Fibroblast of skin of left biceps (primary cell): Measurements from ENCODE around the gene PPIL4.
"Not testable (repeated sequence)": the region's sequence is repeated elsewhere in the genome, so short reads cannot be mapped to it uniquely, and the experiment has no call there.

Source experiments
- DNase-seq, 2 experiments: peaks; one replicate each; pipeline ENCODE4 v3.0.0-alpha.2; 2013; ENCODE audit warnings: low read depth in 2 of 2

Gene PPIL4

DNA sequence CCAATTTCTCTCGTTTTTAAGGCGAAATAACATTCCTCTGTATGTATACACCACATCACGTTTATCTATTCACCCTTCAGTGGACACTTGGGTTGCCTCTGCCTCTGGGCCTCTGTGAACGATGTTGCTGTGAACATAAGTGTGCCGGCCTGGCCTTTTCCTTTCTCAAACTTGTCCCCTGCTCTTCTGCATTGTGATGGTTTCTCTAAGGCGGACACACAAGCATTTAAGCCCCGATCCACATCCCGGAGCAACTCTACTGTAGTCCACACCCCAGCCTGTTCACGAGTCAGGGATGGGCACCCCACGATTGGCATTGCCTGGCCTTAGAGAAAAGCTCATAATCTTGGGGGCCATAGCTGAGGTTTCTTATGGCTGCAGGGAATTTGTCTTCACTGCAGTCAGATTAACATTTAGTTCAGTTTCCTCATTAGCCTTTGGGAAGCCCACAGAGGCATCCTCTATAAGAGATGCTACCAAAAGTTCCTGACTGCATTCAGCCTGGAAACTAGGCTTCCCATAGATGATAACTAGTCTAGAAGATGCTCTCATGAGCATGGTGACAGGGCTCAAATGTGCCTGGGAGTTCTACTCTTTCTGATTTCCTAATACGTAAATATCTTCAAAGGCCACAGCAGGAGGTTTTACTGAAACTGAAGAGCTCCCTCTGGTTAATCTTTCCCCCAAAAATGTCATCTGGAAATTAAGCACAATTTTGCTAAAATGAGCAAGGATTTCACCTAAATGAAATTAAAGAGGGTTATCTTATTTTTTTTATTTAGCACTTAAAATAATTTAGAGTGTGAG is 61.8 kb downstream of the PPIL4 start:
- DNase-seq: no peak

DNA sequence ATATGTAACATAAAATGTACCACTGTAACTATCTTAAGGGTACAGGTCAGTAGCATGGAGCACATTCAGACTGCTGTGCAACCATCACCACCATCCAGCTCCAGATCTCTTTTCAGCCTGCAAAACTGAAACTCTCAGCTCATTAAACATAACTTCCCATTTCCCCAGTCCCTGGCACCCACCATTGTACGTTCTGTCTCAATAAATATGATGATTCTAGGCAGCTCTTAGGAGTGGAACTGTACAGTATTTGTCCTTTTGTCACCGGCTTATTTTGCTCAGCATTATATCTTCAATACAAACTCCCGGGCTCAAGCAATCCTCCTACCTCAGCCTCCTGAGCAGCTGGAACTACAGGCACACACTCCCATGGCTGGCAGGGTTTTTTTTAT is 62.5 kb downstream of the PPIL4 start:
- no peak for DNase-seq

- no peak for DNase-seq
These were observed 63.1 kb downstream of the PPIL4 start for GRCh38 chr6:149482545-149483333.

GRCh38 chr6:149480502-149481280 is 65.2 kb downstream of the PPIL4 start:
- no peak for DNase-seq

DNA sequence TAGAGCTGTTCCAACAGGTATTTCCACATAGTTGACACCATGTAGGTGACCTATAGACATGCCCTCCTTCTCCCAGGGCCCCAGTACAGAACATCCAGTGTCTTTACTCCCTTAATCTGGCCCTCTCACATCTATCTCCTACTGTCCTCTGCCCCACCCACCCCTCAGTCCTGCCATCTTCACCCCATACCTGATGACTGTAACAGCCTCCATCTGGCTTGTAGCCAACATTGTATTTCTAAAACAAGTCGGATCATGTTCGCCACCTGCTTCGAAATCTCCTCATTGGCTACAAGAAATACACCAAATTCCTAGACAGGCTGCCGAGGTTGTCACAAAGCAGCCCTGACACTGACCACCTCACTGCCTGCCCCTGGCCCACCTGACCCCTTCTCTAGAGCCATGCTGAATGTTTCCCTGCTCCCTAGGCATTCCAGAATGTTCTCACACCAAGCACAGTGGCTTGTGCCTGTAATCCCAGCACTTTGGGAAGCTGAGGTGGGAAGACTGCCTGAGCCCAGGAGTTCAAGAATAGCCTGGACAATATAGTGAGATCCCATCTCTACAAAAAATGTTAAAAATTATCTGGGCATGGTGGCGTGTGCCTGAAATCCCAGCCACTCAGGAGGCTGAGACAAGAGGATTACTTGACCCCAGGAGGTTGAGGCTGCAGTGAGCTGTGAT is 67.1 kb downstream of the PPIL4 start:
- no peak for DNase-seq

GRCh38 chr6:149477544-149477943 is 68.3 kb downstream of the PPIL4 start:
- DNase-seq: no peak

GRCh38 chr6:149476789-149477455 is 68.9 kb downstream of the PPIL4 start:
- DNase-seq: no peak

GRCh38 chr6:149474108-149474935 is 71.5 kb downstream of the PPIL4 start:
- DNase-seq: no peak

- DNase-seq: no peak
These were observed 72.5 kb downstream of the PPIL4 start for GRCh38 chr6:149473080-149474052.

DNA sequence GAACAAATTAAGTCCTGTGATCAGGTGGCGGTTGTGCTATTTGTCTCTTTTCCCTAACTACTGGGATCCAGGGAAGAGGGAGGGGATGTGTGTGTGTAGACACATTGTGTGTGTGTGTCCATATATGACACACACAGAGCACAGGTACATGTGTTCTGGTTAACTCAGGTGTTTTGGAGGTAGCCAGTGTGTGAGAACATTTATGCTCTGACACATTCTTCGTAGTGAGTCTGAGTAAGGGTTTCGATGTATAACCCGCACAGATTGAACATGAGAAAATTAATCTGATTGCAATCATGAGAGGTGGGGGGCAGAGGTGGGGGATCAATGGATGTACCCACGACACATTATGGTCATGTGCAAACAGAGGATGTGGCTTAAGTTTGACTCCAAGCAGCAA is 73.6 kb downstream of the PPIL4 start:
- DNase-seq: no peak

DNA sequence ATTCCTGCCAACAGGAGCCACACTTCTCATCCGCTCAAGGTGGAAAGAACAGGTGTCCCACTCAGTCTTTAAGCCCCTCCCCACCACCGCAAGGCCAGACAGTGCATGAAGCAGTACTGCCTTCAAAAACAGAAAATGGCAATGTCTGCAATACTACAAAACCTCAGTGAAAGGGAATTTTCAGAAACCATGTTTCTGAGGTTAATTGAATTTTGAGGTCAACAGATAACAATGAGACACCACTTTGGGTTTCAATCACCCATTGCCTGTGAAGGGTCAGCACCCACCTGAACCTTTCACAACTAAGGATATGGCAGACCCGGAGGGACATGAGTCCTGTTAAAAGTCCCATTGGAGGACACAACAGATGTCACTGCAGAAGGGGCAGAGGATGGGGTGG is 74.0 kb downstream of the PPIL4 start:
- no peak for DNase-seq

DNA sequence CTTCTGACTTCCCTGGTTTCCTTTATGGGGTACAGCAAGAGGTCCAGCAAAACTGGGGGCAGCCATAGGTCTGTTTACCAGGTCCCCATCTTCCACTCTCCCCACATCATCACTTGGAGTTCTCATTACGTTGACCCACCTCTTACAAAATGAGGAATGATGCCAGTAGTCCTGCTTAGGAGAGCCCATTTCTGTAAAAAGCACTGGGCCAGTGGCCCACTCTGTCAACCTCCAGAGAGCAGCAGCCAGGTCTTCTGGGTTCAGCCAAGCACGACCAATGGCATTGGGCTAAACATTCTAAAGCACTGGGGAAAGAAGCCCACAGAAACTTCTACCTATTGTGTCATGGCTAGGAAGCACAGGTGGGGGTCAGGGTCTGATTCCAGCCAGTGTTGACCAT is 74.9 kb downstream of the PPIL4 start:
- no peak for DNase-seq

DNA sequence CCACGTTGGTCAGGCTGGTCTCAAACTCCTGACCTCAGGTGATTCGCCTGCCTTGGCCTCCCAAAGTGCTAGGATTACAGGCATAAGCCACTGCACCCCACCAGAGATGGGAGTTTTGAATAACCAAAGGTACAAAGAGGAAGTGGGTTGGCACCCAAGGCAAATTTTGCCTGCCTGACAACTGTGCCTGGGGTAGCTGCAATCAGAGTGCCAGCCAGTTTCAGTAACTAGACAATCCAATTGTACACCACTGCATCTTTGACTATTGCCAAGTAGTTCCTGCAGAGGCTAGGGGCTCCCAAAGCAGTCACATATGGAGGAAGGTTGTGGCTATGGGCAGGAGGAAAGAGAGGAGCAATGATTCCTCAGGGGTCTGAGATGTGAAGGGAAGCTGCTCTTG is 77.7 kb downstream of the PPIL4 start:
- no peak for DNase-seq

- no peak for DNase-seq
These were observed 78.6 kb downstream of the PPIL4 start for GRCh38 chr6:149467265-149467664.

- DNase-seq: no peak
These were observed 81.4 kb downstream of the PPIL4 start for GRCh38 chr6:149464411-149464810.

GRCh38 chr6:149463781-149464180 is 82.1 kb downstream of the PPIL4 start:
- DNase-seq: no peak

- DNase-seq: not testable (repeated sequence)
These were observed 83.1 kb downstream of the PPIL4 start for GRCh38 chr6:149462712-149463111.

DNA sequence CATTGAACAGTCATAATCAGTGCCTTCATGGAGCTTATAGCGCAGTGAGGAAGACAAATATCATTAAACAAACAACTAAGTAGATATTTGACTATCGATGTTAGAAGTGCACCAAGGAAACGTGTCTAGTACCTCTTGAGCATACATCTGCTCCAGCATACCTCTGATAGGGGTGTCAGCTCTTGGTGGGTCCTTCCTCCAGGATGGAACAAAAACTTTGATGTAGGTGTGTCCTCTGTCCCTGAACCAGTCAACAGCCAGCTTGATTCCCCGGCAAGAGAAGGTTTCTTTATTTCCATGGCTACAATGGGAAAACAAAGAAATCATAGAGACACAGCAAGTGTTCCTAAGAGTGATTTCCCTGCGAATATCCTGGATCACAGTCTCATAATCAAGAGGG is 84.2 kb downstream of the PPIL4 start:
- no peak for DNase-seq

DNA sequence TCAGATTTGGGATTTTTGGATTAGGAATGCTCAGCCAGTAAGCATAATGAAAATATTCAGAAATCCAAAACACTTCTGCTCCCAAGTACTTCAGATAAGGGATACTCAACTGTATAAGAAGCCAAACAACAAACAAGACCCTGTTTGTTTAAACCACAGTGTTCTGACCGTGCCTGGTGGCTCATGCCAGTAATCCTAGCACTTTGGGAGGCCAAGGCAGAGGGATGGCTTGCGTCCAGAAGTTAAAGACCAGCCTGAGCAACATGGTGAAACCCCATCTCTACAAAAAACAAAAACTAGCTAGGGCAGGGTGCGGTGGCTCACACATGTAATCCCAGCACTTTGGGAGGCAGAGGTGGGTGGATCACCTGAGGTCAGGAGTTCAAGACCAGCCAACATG is 85.6 kb downstream of the PPIL4 start:
- DNase-seq: not testable (repeated sequence)
